HG03159 (cell line): ENCODE results near the gene ELMOD1.

Experiments
- ATAC-seq: cut with Tn5 transposase; IDR thresholded peaks from one replicate; pipeline ENCODE4 v1.9.1; 2021; ENCODE audit warnings: mild to moderate bottlenecking, moderate library complexity; ENCODE audit not compliant: unreplicated experiment

ELMOD1 gene

DNA sequence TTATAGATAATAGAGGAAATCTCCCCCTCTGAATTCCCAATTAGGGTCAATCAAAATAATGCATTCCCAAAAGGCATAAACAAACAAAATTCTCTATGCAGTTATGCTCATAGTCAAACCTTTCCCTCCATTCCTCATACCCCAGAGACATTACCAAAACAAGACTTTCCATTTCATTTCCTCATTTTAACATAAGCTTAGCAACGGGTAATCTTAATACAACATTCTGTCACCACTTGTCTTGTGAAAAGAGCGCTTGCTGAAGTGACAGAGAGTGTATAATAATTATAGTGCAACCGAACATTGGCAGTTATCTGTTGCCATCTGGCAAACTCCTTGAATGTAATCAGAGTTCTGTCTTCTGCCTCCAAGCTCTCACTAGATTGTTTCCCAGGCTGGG lies 122.1 kb downstream of the ELMOD1 start:
- ATAC-seq: no peak
